NCI-H146 (cell line): ENCODE results near the gene COL4A2.
"Not testable (repeated sequence)": the region's sequence is repeated elsewhere in the genome, so short reads cannot be mapped to it uniquely, and the experiment has no call there.

Experiments
- DNase-seq: peaks from one replicate; lab custom pipeline; 2025; lab: John Stamatoyannopoulos, UW

The COL4A2 gene

DNA sequence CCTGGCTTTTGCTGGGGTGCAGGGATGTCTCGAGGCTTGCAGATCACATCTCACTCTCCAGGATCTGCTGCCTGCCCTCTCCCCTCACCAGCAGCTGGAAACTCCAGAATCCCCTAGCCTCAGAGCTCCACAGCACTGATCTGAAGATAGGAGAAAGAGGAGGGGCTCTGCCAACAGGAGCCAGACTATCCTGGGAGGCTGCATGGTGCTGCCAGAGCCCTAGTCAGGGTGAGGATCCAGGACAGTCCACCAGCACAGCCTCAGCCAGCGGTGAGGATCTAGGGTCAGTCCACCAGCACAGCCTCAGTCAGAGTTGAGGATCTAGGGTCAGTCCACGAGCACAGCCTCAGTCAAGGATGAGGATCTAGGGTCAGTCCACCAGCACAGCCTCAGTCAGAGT lies 189.2 kb downstream of the COL4A2 start:
- DNase-seq, result no peak

DNA sequence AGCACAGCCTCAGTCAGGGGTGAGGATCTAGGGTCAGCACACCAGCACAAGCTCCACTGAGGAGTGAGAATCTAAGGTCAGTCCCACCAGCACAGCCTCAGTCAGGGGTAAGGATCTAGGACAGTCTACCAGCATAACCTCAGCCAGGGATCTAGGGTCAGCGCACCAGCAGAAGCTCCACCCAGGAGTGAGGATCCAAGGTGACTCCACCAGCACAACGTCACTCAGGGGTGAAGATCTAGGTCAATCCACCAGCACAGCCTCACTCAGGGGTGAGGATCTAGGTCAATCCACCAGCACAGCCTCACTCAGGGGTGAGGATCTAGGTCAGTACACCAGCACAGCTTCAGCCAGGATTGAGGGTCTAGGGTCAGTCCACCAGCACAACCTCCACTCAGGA lies 189.9 kb downstream of the COL4A2 start:
- no peak for DNase-seq

GRCh38 chr13:110497896-110498295 lies 190.8 kb downstream of the COL4A2 start:
- not testable (repeated sequence) for DNase-seq

DNA sequence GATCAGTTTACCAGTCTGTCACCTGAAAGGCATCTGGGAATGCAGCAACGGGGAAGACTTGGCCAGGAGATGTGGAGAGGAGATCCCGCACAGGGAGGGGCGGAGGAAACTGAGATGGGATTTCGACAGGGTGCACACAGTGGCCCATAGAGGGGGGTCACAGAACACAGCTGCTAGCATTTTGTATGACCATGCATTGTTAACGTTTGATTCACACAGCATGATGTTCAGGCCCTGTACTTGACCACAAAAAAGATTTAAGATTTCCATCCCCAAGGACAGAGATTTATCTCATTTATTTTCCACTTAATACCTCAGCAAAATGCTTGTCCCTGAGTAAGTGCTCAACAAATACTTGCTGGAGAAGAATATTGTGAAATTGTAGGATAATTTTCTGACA lies 191.2 kb downstream of the COL4A2 start:
- no peak for DNase-seq

DNA sequence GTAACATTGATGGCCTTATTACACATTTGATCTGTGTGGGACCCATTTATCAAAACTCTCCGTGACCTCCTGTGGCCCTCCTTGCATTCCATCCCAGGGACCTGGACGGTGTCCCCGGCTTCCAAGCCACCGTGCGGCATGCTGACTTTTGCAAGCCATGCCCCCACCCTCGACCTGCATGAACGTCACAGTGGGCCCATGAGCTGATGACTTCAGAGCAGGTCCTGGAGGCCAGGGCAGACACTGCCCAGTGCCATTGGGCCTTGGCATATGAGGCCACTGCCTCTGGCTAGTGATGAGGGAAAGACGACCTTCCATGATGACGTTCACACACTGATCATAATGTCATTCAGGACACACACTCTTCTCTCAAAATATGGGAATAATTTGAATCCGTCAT lies 191.7 kb downstream of the COL4A2 start:
- no peak for DNase-seq

- DNase-seq, result peak; percentile 95
Observed at GRCh38 chr13:110499621-110500281, 192.7 kb downstream of the COL4A2 start.

DNA sequence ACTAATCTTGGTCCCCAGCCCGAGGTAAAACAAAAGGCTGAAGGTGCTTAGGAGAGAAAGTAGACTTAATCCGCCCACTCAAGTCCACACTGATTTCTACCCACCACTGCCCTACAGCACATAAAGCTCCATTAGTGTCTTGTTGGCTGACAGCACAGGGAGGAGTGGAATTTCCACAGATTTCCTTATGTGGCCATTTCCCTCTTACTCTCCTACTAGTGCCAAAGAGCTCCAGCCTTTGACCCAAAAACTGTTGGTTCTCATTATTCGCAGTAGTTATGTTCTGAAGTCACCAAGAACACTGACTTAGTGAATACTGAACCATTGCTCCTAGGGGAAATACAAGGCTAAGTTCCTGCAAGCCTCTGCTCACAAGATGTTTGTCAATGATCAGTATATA lies 193.3 kb downstream of the COL4A2 start:
- no peak for DNase-seq

- no peak for DNase-seq
Observed at GRCh38 chr13:110501188-110501587, 194.1 kb downstream of the COL4A2 start.

- no peak for DNase-seq
Observed at GRCh38 chr13:110503037-110503901, 196.2 kb downstream of the COL4A2 start.

- DNase-seq, result no peak
Observed at GRCh38 chr13:110503979-110504499, 197.0 kb downstream of the COL4A2 start.

DNA sequence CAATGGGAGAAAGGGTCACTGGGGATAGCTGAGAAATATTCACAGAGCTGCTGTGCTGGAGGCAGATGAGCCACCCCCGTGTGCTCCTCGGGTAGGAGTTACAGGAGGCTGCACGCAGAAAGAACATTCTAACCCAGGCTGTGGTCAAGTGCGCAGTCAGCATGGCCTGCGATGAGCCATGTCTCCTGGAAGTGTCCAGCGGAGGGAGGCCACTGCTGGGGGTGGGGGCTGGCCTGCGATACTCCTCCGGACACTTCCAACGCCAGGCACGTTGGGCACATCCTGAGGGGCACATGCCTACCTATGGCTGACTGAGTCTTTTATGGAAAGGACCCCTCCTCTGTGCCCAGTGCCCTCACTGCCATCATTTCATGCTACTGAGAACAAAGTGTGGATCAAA lies 198.5 kb downstream of the COL4A2 start:
- DNase-seq, result no peak

GRCh38 chr13:110506396-110506795 lies 199.3 kb downstream of the COL4A2 start:
- no peak for DNase-seq

DNA sequence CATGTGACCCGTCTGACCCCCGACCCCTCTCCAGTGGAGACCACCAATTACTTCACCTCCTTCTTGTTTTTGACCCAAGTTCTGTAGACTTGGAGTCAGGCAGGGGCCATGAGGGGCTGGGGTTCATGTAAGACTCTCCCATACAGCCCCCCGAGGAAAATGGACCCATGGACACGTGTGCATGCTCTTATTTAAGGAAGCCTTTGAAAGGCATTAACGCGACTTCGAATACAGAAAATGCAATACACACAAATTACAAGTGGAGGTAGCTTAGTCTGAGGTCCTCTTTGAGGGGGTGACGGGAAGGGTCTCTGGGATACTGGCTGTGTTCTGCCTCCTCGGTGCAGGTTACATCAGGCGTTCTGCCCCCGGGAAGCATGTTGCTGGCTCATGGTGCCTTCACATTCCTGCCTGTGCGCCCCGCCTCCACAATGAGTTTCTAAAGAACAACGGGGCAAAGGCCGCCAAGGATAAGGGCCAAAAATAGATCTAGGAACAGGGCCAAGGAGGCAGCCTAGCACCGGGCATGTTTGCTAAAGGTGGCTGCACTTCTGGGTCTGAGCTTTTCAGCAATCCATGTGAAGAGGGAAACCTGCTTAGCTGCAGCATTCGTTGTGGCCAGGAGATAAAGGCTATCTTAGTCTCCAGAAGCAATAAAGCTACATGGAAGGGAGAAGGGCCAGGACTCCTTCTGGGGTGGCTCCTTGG lies 199.9 kb downstream of the COL4A2 start:
- no peak for DNase-seq

DNA sequence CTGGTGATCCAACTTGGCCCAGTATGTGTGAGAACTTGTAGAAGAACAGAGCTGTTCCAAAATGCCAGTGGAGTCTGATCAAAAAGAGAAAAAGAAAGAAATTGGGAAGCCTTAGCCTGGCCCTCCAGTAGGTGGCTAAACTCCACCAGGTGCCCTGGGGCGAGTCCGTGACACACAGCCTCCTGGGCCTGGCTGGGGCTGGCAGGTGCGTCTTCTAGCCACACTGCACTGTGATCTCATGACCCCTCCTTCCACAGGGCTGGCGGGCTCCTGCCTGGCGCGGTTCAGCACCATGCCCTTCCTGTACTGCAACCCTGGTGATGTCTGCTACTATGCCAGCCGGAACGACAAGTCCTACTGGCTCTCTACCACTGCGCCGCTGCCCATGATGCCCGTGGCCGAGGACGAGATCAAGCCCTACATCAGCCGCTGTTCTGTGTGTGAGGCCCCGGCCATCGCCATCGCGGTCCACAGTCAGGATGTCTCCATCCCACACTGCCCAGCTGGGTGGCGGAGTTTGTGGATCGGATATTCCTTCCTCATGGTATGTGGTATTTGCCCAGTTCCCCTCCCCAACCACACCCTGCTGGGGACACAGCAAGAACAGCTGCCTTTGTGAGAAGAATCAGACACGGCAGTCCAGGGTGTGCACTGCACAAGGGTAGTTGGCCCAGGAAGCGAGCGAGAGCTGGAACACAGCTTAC lies 200.7 kb downstream of the COL4A2 start:
- DNase-seq, result no peak

- peak; percentile 73 for DNase-seq
Observed at GRCh38 chr13:110509478-110509926, 202.4 kb downstream of the COL4A2 start.

DNA sequence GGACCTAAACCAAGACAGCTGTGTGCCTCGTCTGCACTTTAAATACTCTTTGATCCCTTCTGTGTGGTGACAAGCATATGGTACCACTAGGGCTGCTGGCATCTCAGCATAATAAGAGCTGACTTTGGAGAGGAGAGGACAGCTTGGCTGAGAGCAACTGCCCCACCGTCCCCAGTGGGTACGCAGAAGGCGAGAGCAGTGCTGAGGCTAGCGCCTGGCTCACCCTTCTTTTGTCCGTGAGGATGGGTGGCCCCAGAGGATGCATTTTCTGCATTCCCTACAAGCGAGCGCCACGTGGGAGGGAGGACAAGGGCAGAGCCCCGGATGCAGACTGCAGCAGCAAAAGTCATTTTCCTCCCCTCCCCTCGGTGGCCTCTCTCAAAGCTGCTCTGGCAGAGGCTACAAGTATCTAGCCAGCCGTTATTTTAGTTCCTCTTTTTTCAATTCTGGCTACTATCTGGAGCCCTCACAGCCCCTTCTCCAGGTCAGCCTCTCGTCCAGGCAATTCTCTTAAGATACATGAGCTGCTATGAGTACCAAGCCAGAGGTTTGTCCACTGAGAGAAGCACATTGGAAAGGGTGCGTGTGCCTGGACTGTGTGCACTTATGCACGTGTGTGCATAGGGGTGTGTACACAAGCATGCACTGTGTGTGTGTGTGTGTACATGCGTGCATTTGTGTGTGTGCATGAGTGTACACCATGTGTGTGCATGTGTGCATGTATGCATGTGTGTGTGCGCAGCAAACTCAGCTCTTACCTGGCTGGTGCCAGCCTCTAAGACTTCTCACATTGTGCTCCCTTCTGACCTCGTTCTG lies 203.1 kb downstream of the COL4A2 start:
- no peak for DNase-seq

DNA sequence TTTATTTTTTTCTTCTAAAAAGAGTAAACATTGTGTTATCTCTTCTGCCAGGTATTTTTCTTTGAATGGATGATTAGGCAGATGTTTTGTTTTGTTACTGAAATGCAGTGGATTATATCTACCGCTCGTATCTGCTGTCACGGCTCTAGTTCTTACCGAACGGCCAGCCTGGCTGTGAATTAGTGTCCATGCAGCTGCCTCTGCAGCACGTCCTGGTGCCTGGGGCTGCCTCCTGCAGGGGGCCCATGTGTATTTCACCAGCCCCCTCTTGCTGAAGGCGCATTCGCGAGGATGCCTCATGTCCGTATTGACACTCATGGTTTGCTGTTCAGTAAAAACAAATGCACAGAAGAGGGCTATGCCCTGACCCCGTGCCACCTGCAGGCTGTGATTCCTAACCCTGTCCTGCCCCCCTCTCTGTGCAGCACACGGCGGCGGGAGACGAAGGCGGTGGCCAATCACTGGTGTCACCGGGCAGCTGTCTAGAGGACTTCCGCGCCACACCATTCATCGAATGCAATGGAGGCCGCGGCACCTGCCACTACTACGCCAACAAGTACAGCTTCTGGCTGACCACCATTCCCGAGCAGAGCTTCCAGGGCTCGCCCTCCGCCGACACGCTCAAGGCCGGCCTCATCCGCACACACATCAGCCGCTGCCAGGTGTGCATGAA lies 204.6 kb downstream of the COL4A2 start:
- DNase-seq, result peak; percentile 23

DNA sequence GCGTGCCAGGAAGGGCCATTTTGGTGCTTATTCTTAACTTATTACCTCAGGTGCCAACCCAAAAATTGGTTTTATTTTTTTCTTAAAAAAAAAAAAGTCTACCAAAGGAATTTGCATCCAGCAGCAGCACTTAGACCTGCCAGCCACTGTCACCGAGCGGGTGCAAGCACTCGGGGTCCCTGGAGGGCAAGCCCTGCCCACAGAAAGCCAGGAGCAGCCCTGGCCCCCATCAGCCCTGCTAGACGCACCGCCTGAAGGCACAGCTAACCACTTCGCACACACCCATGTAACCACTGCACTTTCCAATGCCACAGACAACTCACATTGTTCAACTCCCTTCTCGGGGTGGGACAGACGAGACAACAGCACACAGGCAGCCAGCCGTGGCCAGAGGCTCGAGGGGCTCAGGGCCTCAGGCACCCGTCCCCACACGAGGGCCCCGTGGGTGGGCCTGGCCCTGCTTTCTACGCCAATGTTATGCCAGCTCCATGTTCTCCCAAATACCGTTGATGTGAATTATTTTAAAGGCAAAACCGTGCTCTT lies 205.2 kb downstream of the COL4A2 start:
- no peak for DNase-seq

DNA sequence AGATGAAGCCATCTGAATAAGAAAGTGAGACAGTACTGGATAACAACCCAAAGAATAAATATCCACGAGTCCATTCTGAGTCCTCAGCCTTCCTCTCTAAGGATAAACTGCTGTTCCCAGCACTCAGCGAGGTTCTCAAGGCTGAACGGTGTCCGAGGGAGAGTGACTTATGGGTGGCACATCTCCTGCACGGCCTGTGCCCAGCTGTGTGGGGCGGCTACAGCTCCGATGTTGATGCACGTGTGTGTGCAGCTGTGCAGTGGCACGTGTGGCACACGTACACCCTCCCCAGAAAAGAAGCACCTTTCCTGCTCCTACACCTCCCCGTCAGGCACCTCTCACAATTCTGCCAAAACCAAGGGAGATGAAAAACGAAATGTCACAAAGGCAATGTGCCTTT lies 209.4 kb downstream of the COL4A2 start:
- no peak for DNase-seq
